Activated naive CD4-positive, alpha-beta T cell treated with Interleukin-2 at 50 U/mL for 16 hours (primary cell): Measurements from ENCODE around the gene SNX9.
"Not testable (repeated sequence)": the region's sequence is repeated elsewhere in the genome, so short reads cannot be mapped to it uniquely, and the experiment has no call there.

Source experiments
- DNase-seq: peaks from one replicate; pipeline ENCODE4 v3.0.0-alpha.2; 2020

The SNX9 gene

GRCh38 chr6:157823001-157823527 lies at the start of gene SNX9:
SNX9 (plus strand) TSS chr6:157823246; CDS start chr6:157823435, 189 bp downstream.
- DNase-seq, result peak; percentile 74

GRCh38 chr6:157773248-157773773 lies 49.7 kb upstream of the SNX9 start:
- DNase-seq, result no peak

GRCh38 chr6:157774153-157775135 lies 48.6 kb upstream of the SNX9 start:
- DNase-seq, result no peak

- no peak for DNase-seq
Measured at GRCh38 chr6:157775376-157775775, 47.7 kb upstream of the SNX9 start.

- DNase-seq, result no peak
Measured at GRCh38 chr6:157777344-157777743, 45.7 kb upstream of the SNX9 start.

- no peak for DNase-seq
Measured at GRCh38 chr6:157778719-157779118, 44.3 kb upstream of the SNX9 start.

- DNase-seq, result no peak
Measured at GRCh38 chr6:157779705-157780604, 43.1 kb upstream of the SNX9 start.

GRCh38 chr6:157785636-157786035 lies 37.4 kb upstream of the SNX9 start:
- DNase-seq, result no peak

- no peak for DNase-seq
Measured at GRCh38 chr6:157786221-157786620, 36.8 kb upstream of the SNX9 start.

- no peak for DNase-seq
Measured at GRCh38 chr6:157787080-157787479, 36.0 kb upstream of the SNX9 start.

GRCh38 chr6:157788180-157788579 lies 34.9 kb upstream of the SNX9 start:
- no peak for DNase-seq

GRCh38 chr6:157789297-157789696 lies 33.7 kb upstream of the SNX9 start:
- no peak for DNase-seq

- DNase-seq, result no peak
Measured at GRCh38 chr6:157789861-157790260, 33.2 kb upstream of the SNX9 start.

GRCh38 chr6:157790548-157791160 lies 32.4 kb upstream of the SNX9 start:
- no peak for DNase-seq

- DNase-seq, result no peak
Measured at GRCh38 chr6:157791450-157791849, 31.6 kb upstream of the SNX9 start.

- DNase-seq, result no peak
Measured at GRCh38 chr6:157792671-157793070, 30.4 kb upstream of the SNX9 start.

GRCh38 chr6:157794012-157794411 lies 29.0 kb upstream of the SNX9 start:
- DNase-seq, result peak; percentile 41

GRCh38 chr6:157795841-157796240 lies 27.2 kb upstream of the SNX9 start:
- no peak for DNase-seq

- peak; percentile 38 for DNase-seq
Measured at GRCh38 chr6:157798851-157799250, 24.2 kb upstream of the SNX9 start.

- DNase-seq, result not testable (repeated sequence)
Measured at GRCh38 chr6:157799561-157799960, 23.5 kb upstream of the SNX9 start.

GRCh38 chr6:157800420-157801237 lies 22.4 kb upstream of the SNX9 start:
- peak; percentile 46 for DNase-seq
